Mesothelial cell of epicardium (in vitro differentiated cells): ENCODE results near the gene SLC30A3. TPM values are rescaled to one million over a fixed set of nuclear protein-coding genes. Genes with fewer than 3 reads are reported as not detected.
A peak's percentile ranks its signal among the peaks of the same experiment; 100 is the strongest.

Experiments
- DNase-seq, 2 experiments: peaks; one replicate each; pipeline ENCODE4 v3.0.0; 2021; ENCODE audit warnings: low spot score in 2 of 2; ENCODE audit not compliant: unreplicated experiment in 2 of 2
- H3K27ac Mint-ChIP-seq: 2 replicates; pipeline ENCODE4 v1.8.0; 2021; ENCODE audit warnings: mixed read lengths
- H3K27me3 Mint-ChIP-seq: 2 replicates; pipeline ENCODE4 v1.8.0; 2021; ENCODE audit warnings: low read depth, mixed read lengths
- H3K36me3 Mint-ChIP-seq: 2 replicates; pipeline ENCODE4 v1.8.0; 2021; ENCODE audit warnings: mixed read lengths
- H3K4me1 Mint-ChIP-seq: 2 replicates; pipeline ENCODE4 v1.8.0; 2021; ENCODE audit warnings: mixed read lengths
- H3K4me3 Mint-ChIP-seq: 2 replicates; pipeline ENCODE4 v1.8.0; 2021; ENCODE audit warnings: mild to moderate bottlenecking, moderate library complexity, mixed read lengths
- H3K9me3 Mint-ChIP-seq: 2 replicates; pipeline ENCODE4 v1.8.0; 2021; ENCODE audit warnings: mixed read lengths
- CTCF ChIP-seq: fragments of 200-600 bp; sonication (generic); IDR thresholded peaks from one replicate; pipeline ENCODE4 v1.5.0; 2021; ENCODE audit warnings: antibody characterized with exemption; ENCODE audit not compliant: unreplicated experiment
- total RNA-seq: library from RNA; stranded (reverse); gene quantifications from 3 replicates; pipeline ENCODE4 v1.2.1, GENCODE V29; 2021

The SLC30A3 gene
- total RNA-seq, 1 donor from 2014 or later = 3.1 TPM

- peak overlapping the region; percentile 28 for H3K27ac Mint-ChIP-seq
- H3K4me3 Mint-ChIP-seq = peak overlapping the region; percentile 38
- H3K9me3 Mint-ChIP-seq = no peaks in the 10 kb centered on the region
- H3K4me1 Mint-ChIP-seq = peaks cover 24% of the 10 kb centered on the region
- H3K36me3 Mint-ChIP-seq = peaks cover 19% of the 10 kb centered on the region
- TF ChIP-seq CTCF = no peak
- no peak for DNase-seq
- H3K27me3 Mint-ChIP-seq = no peaks in the 10 kb centered on the region
Observed at GRCh38 chr2:27218614-27219013, 44.2 kb downstream of the SLC30A3 start.

GRCh38 chr2:27217173-27218121, 45.4 kb downstream of the SLC30A3 start, which contains the start of gene CAD:
TSS of gene CAD (plus strand) at chr2:27217369. CDS start at chr2:27217552, 183 bp downstream.
- Mint-ChIP-seq H3K27me3 (no peaks in the 10 kb centered on the region), H3K4me1 (peaks cover 36% of the 10 kb centered on the region), H3K9me3 (no peaks in the 10 kb centered on the region), H3K36me3 (peaks cover 15% of the 10 kb centered on the region), H3K27ac (peak within 1 kb of the TSS; percentile 93), H3K4me3 (peak within 1 kb of the TSS; percentile 88)
- TF ChIP-seq CTCF = no peak
- DNase-seq = peak; percentile 83 to 88

- Mint-ChIP-seq H3K9me3 (no peaks in the 10 kb centered on the region), H3K4me1 (peaks cover 36% of the 10 kb centered on the region), H3K4me3 (peak overlapping the region; percentile 88), H3K27me3 (no peaks in the 10 kb centered on the region), H3K36me3 (peaks cover 11% of the 10 kb centered on the region), H3K27ac (peak overlapping the region; percentile 93)
- no peak for DNase-seq
- no peak for TF ChIP-seq CTCF
Observed at GRCh38 chr2:27216416-27217137, 46.3 kb downstream of the SLC30A3 start.

GRCh38 chr2:27214941-27215340, 47.9 kb downstream of the SLC30A3 start:
- no peak for DNase-seq
- Mint-ChIP-seq H3K27ac (no peak overlapping the region), H3K36me3 (peaks cover 1% of the 10 kb centered on the region), H3K9me3 (no peaks in the 10 kb centered on the region), H3K27me3 (no peaks in the 10 kb centered on the region), H3K4me3 (no peak overlapping the region), H3K4me1 (peaks cover 44% of the 10 kb centered on the region)
- no peak for TF ChIP-seq CTCF

GRCh38 chr2:27212626-27213471, 50.0 kb downstream of the SLC30A3 start:
- DNase-seq = no peak
- Mint-ChIP-seq H3K4me3 (peak overlapping the region; percentile 99), H3K4me1 (peaks cover 43% of the 10 kb centered on the region)

More at GRCh38 chr2:27212626-27213471, 50.0 kb downstream of the SLC30A3 start:
- Mint-ChIP-seq H3K36me3 (no peaks in the 10 kb centered on the region), H3K27ac (peak overlapping the region; percentile 100), H3K27me3 (no peaks in the 10 kb centered on the region), H3K9me3 (no peaks in the 10 kb centered on the region)
- no peak for TF ChIP-seq CTCF
